CD4-positive, alpha-beta T cell (primary cell): ENCODE results near the gene NTS. TPM values are rescaled to one million over a fixed set of nuclear protein-coding genes. Genes with fewer than 3 reads are reported as not detected.

ENCODE experiments used
- ATAC-seq: fragments of 200-7000 bp; cut with Tn5 transposase; one replicate; pipeline ENCODE4 v1.10.0; 2022; ENCODE audit warnings: mild to moderate bottlenecking; ENCODE audit not compliant: poor library complexity
- CTCF ChIA-PET: fragments of 350-600 bp; sonication (Branson Sonifier 250); formaldehyde crosslinking; loops from one replicate; lab custom pipeline; 2021; ENCODE audit warnings: antibody characterized with exemption, inconsistent platforms; lab: Charles Lee
- POLR2A ChIA-PET: fragments of 350-600 bp; sonication (Branson Sonifier 250); formaldehyde crosslinking; loops from one replicate; lab custom pipeline; 2021; ENCODE audit warnings: antibody characterized with exemption, inconsistent platforms; lab: Charles Lee
- DNase-seq, 14 experiments: peaks; one replicate each; pipeline ENCODE4 v3.0.0-alpha.2; 2013 to 2020; ENCODE audit warnings: mixed read lengths in 2 of 14
- H3K27ac ChIP-seq, 2 donors: one replicate each; pipeline versions ENCODE4 v1.5.1 to v1.7.0; 2013; ENCODE audit warnings: low read length in 2 of 2, low read depth in 1 of 2, mild to moderate bottlenecking in 1 of 2
- H3K27me3 ChIP-seq, 2 experiments: 1 replicate in 1 of 2; 2 replicates in 1 of 2; pipeline versions ENCODE4 v1.6.1 to v1.7.0; 2013; ENCODE audit warnings: low read length in 2 of 2, control low read depth in 1 of 2, mild to moderate bottlenecking in 1 of 2, moderate library complexity in 1 of 2; ENCODE audit not compliant: insufficient read depth in 2 of 2, control insufficient read depth in 1 of 2
- H3K36me3 ChIP-seq: one replicate; pipeline ENCODE4 v1.6.1; 2013; ENCODE audit warnings: low read length, control low read depth; ENCODE audit not compliant: insufficient read depth
- H3K4me1 ChIP-seq: one replicate; pipeline ENCODE4 v1.6.1; 2013; ENCODE audit warnings: low read length, control low read depth; ENCODE audit not compliant: insufficient read depth
- H3K4me3 ChIP-seq: one replicate; pipeline ENCODE4 v1.5.1; 2013; ENCODE audit warnings: mild to moderate bottlenecking, low read length, moderate library complexity
- H3K9me3 ChIP-seq, 2 experiments: 1 replicate in 1 of 2; 2 replicates in 1 of 2; pipeline versions ENCODE4 v1.6.1 to v1.7.0; 2013; ENCODE audit warnings: low read length in 2 of 2, mild to moderate bottlenecking in 2 of 2, control low read depth in 1 of 2, moderate library complexity in 1 of 2; ENCODE audit not compliant: control insufficient read depth in 1 of 2, insufficient read depth in 1 of 2
- H3K27ac Mint-ChIP-seq: one replicate; pipeline ENCODE4 v1.8.0; 2020; ENCODE audit warnings: mixed read lengths
- H3K27me3 Mint-ChIP-seq: one replicate; pipeline ENCODE4 v1.8.0; 2021; ENCODE audit warnings: mixed read lengths
- H3K36me3 Mint-ChIP-seq: one replicate; pipeline ENCODE4 v1.8.0; 2021; ENCODE audit warnings: low read depth, mixed read lengths
- H3K4me1 Mint-ChIP-seq: one replicate; pipeline ENCODE4 v1.8.0; 2021; ENCODE audit warnings: low read depth, mixed read lengths
- H3K4me3 Mint-ChIP-seq: one replicate; pipeline ENCODE4 v1.8.0; 2020; ENCODE audit warnings: mild to moderate bottlenecking, mixed read lengths
- H3K9me3 Mint-ChIP-seq: one replicate; pipeline ENCODE4 v1.8.0; 2020; ENCODE audit warnings: mixed read lengths
- CTCF ChIP-seq: fragments of 200-600 bp; IDR thresholded peaks from one replicate; pipeline ENCODE4 v1.8.0; 2022; ENCODE audit warnings: antibody characterized with exemption, mild to moderate bottlenecking
- intact Hi-C, 2 experiments: fragments of 100-400 bp; cut with DNase I in 1 of 2; cut with micrococcal nuclease in 1 of 2; formaldehyde crosslinking; loops; one replicate each; pipeline versions ENCODE4 v1.15.1 to v1.9.0; 2023 to 2025; cut with DNase I, micrococcal nuclease
- total RNA-seq, 174 experiments: library from RNA in 2 of 174; stranded (reverse) in 2 of 174; gene quantifications; one replicate each; pipeline ENCODE4 v1.2.3 and lab custom pipeline; 2021 to 2026

NTS gene
- total RNA-seq, 2 experiments from 2014 or later: not detected

GRCh38 chr12:85829391-85829790 lies 44.7 kb upstream of the NTS start:
- Histone ChIP-seq H3K36me3 (no peaks in the 10 kb centered on the region), H3K27ac (no peak overlapping the region), H3K4me1 (no peaks in the 10 kb centered on the region), H3K4me3 (no peak overlapping the region), H3K9me3 (peaks cover 0 to 4% of the 10 kb centered on the region in 2 experiments), H3K27me3 (no peaks in the 10 kb centered on the region)
- no peak for TF ChIP-seq CTCF
- DNase-seq: no peak
- H3K4me3 Mint-ChIP-seq: no peak overlapping the region
- no peaks in the 10 kb centered on the region for H3K27me3 Mint-ChIP-seq
- ChIA-PET POLR2A (no interaction called here), CTCF (no interaction called here)
- intact Hi-C loops: no loop called here
- no peaks in the 10 kb centered on the region for H3K9me3 Mint-ChIP-seq
- no peaks in the 10 kb centered on the region for H3K36me3 Mint-ChIP-seq
- ATAC-seq: no peak
- H3K27ac Mint-ChIP-seq: no peak overlapping the region
- H3K4me1 Mint-ChIP-seq: no peaks in the 10 kb centered on the region

- Histone ChIP-seq H3K27ac (no peak overlapping the region), H3K36me3 (no peaks in the 10 kb centered on the region), H3K4me1 (no peaks in the 10 kb centered on the region), H3K9me3 (peaks cover 0 to 2% of the 10 kb centered on the region in 2 experiments), H3K4me3 (no peak overlapping the region), H3K27me3 (no peaks in the 10 kb centered on the region)
- TF ChIP-seq CTCF: no peak
- Mint-ChIP-seq H3K9me3 (no peaks in the 10 kb centered on the region), H3K27me3 (no peaks in the 10 kb centered on the region), H3K27ac (no peak overlapping the region), H3K4me3 (no peak overlapping the region), H3K36me3 (no peaks in the 10 kb centered on the region), H3K4me1 (no peaks in the 10 kb centered on the region)
- intact Hi-C loops: no loop called here
- ChIA-PET POLR2A (no interaction called here), CTCF (no interaction called here)
- no peak for ATAC-seq
- no peak for DNase-seq
Measured at GRCh38 chr12:85831327-85831990, 42.6 kb upstream of the NTS start.

GRCh38 chr12:85833579-85833978 lies 40.5 kb upstream of the NTS start:
- TF ChIP-seq CTCF: no peak
- ChIA-PET POLR2A (no interaction called here), CTCF (no interaction called here)
- H3K36me3 ChIP-seq: no peaks in the 10 kb centered on the region
- H3K9me3 ChIP-seq: peaks cover 0 to 4% of the 10 kb centered on the region in 2 experiments
- intact Hi-C loops: no loop called here
- no peaks in the 10 kb centered on the region for H3K27me3 ChIP-seq
- no peaks in the 10 kb centered on the region for H3K27me3 Mint-ChIP-seq
- H3K9me3 Mint-ChIP-seq: no peaks in the 10 kb centered on the region
- H3K4me1 ChIP-seq: no peaks in the 10 kb centered on the region
- H3K4me3 ChIP-seq: no peak overlapping the region
- no peaks in the 10 kb centered on the region for H3K36me3 Mint-ChIP-seq
- no peak overlapping the region for H3K27ac ChIP-seq
- no peaks in the 10 kb centered on the region for H3K4me1 Mint-ChIP-seq
- H3K4me3 Mint-ChIP-seq: no peak overlapping the region
- DNase-seq: no peak
- no peak for ATAC-seq
- H3K27ac Mint-ChIP-seq: no peak overlapping the region
